ENCODE results near the gene MEF2C. TPM values are rescaled to one million over a fixed set of nuclear protein-coding genes. Genes with fewer than 3 reads are reported as not detected.

Gene MEF2C
- total and polyA plus RNA-seq, 2 experiments from 2014 or later = 0.97 to 1.6 TPM

DNA sequence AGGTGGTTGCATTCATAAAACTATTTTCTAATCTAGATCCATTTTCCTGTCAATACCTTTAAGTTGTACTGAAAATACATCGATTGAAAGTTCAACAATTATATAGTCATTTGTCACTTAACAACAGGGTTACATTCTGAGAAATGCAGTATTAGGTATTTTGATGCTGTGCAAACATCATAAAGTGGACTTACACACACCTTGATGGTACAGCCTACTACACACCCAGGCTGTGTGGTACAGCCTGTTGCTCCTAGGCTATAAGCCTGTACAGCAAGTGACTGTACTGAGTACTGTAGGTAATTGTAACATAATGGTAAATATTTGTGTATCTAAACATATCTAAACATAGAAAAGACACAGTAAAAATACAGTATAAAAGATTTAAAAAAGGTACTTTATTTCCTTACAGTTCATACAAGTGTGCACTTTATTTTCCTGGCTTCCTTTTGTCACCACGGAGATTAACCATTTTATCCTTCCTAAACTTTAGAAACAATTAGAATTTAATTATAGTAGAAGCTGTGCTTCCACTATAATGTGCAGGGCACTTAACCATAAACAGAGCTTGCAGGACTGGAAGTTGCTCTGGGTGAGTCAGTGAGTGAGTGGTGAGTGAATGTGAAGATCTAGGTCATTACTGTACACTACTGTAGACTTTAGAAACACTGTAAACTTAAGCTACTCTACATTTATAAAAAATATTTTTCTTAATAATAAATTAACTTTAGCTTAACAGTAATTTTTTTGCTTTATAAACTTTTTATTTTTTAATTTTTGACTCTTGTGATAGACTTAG is 42.9 kb upstream of the MEF2C start:
- no peak overlapping the region for H3K27ac Mint-ChIP-seq
- TF ChIP-seq ZNF331 (CRISPR knock-in tag; IDR thresholded peaks at IDR 0.05; ENCODE audit: low read depth) (no peak), ZNF114 (CRISPR knock-in tag; IDR thresholded peaks at IDR 0.05) (no peak), NANOG (IDR thresholded peaks at IDR 0.05; ENCODE audit: borderline replicate concordance) (no peak), STAT1 (IDR thresholded peaks at IDR 0.05; ENCODE audit: unreplicated experiment) (no peak), CREB1 (CRISPR knock-in tag; IDR thresholded peaks at IDR 0.05; ENCODE audit: low read depth) (no peak), POLR2AphosphoS5 (IDR thresholded peaks at IDR 0.05; ENCODE audit: low read depth) (no peak), JUNB (IDR thresholded peaks at IDR 0.05; ENCODE audit: unreplicated experiment) (no peak)
- TF ChIP-seq, protein P1, sequence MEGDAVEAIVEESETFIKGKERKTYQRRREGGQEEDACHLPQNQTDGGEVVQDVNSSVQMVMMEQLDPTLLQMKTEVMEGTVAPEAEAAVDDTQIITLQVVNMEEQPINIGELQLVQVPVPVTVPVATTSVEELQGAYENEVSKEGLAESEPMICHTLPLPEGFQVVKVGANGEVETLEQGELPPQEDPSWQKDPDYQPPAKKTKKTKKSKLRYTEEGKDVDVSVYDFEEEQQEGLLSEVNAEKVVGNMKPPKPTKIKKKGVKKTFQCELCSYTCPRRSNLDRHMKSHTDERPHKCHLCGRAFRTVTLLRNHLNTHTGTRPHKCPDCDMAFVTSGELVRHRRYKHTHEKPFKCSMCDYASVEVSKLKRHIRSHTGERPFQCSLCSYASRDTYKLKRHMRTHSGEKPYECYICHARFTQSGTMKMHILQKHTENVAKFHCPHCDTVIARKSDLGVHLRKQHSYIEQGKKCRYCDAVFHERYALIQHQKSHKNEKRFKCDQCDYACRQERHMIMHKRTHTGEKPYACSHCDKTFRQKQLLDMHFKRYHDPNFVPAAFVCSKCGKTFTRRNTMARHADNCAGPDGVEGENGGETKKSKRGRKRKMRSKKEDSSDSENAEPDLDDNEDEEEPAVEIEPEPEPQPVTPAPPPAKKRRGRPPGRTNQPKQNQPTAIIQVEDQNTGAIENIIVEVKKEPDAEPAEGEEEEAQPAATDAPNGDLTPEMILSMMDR (conservative IDR thresholded peaks at IDR 0.05; ENCODE audit: low read depth in 2 of 2) = no peak
- TF ChIP-seq, protein P2, sequence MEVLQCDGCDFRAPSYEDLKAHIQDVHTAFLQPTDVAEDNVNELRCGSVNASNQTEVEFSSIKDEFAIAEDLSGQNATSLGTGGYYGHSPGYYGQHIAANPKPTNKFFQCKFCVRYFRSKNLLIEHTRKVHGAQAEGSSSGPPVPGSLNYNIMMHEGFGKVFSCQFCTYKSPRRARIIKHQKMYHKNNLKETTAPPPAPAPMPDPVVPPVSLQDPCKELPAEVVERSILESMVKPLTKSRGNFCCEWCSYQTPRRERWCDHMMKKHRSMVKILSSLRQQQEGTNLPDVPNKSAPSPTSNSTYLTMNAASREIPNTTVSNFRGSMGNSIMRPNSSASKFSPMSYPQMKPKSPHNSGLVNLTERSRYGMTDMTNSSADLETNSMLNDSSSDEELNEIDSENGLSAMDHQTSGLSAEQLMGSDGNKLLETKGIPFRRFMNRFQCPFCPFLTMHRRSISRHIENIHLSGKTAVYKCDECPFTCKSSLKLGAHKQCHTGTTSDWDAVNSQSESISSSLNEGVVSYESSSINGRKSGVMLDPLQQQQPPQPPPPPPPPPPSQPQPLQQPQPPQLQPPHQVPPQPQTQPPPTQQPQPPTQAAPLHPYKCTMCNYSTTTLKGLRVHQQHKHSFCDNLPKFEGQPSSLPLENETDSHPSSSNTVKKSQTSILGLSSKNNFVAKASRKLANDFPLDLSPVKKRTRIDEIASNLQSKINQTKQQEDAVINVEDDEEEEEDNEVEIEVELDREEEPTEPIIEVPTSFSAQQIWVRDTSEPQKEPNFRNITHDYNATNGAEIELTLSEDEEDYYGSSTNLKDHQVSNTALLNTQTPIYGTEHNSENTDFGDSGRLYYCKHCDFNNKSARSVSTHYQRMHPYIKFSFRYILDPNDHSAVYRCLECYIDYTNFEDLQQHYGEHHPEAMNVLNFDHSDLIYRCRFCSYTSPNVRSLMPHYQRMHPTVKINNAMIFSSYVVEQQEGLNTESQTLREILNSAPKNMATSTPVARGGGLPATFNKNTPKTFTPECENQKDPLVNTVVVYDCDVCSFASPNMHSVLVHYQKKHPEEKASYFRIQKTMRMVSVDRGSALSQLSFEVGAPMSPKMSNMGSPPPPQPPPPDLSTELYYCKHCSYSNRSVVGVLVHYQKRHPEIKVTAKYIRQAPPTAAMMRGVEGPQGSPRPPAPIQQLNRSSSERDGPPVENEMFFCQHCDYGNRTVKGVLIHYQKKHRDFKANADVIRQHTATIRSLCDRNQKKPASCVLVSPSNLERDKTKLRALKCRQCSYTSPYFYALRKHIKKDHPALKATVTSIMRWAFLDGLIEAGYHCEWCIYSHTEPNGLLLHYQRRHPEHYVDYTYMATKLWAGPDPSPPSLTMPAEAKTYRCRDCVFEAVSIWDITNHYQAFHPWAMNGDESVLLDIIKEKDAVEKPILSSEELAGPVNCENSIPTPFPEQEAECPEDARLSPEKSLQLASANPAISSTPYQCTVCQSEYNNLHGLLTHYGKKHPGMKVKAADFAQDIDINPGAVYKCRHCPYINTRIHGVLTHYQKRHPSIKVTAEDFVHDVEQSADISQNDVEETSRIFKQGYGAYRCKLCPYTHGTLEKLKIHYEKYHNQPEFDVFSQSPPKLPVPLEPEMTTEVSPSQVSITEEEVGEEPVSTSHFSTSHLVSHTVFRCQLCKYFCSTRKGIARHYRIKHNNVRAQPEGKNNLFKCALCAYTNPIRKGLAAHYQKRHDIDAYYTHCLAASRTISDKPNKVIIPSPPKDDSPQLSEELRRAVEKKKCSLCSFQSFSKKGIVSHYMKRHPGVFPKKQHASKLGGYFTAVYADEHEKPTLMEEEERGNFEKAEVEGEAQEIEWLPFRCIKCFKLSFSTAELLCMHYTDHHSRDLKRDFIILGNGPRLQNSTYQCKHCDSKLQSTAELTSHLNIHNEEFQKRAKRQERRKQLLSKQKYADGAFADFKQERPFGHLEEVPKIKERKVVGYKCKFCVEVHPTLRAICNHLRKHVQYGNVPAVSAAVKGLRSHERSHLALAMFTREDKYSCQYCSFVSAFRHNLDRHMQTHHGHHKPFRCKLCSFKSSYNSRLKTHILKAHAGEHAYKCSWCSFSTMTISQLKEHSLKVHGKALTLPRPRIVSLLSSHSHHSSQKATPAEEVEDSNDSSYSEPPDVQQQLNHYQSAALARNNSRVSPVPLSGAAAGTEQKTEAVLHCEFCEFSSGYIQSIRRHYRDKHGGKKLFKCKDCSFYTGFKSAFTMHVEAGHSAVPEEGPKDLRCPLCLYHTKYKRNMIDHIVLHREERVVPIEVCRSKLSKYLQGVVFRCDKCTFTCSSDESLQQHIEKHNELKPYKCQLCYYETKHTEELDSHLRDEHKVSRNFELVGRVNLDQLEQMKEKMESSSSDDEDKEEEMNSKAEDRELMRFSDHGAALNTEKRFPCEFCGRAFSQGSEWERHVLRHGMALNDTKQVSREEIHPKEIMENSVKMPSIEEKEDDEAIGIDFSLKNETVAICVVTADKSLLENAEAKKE (CRISPR knock-in tag; IDR thresholded peaks at IDR 0.05) = no peak
- TF ChIP-seq, protein P3, sequence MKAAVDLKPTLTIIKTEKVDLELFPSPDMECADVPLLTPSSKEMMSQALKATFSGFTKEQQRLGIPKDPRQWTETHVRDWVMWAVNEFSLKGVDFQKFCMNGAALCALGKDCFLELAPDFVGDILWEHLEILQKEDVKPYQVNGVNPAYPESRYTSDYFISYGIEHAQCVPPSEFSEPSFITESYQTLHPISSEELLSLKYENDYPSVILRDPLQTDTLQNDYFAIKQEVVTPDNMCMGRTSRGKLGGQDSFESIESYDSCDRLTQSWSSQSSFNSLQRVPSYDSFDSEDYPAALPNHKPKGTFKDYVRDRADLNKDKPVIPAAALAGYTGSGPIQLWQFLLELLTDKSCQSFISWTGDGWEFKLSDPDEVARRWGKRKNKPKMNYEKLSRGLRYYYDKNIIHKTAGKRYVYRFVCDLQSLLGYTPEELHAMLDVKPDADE (IDR thresholded peaks at IDR 0.05) = no peak
- TF ChIP-seq, protein P4, sequence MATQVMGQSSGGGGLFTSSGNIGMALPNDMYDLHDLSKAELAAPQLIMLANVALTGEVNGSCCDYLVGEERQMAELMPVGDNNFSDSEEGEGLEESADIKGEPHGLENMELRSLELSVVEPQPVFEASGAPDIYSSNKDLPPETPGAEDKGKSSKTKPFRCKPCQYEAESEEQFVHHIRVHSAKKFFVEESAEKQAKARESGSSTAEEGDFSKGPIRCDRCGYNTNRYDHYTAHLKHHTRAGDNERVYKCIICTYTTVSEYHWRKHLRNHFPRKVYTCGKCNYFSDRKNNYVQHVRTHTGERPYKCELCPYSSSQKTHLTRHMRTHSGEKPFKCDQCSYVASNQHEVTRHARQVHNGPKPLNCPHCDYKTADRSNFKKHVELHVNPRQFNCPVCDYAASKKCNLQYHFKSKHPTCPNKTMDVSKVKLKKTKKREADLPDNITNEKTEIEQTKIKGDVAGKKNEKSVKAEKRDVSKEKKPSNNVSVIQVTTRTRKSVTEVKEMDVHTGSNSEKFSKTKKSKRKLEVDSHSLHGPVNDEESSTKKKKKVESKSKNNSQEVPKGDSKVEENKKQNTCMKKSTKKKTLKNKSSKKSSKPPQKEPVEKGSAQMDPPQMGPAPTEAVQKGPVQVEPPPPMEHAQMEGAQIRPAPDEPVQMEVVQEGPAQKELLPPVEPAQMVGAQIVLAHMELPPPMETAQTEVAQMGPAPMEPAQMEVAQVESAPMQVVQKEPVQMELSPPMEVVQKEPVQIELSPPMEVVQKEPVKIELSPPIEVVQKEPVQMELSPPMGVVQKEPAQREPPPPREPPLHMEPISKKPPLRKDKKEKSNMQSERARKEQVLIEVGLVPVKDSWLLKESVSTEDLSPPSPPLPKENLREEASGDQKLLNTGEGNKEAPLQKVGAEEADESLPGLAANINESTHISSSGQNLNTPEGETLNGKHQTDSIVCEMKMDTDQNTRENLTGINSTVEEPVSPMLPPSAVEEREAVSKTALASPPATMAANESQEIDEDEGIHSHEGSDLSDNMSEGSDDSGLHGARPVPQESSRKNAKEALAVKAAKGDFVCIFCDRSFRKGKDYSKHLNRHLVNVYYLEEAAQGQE (IDR thresholded peaks at IDR 0.05; ENCODE audit: unreplicated experiment) = no peak
- H3K27me3 Mint-ChIP-seq (ENCODE audit: insufficient read depth, low read depth, poor library complexity) = no peaks in the 10 kb centered on the region
- H3K4me1 Mint-ChIP-seq = peaks cover 3% of the 10 kb centered on the region; the same call in 2 of the 3 replicates
- Histone ChIP-seq H2AFZ (no peak overlapping the region), H4K20me1 (replicated peaks; ENCODE audit: insufficient read depth) (no peaks in the 10 kb centered on the region), H3F3A (replicated peaks; ENCODE audit: low read depth) (no peaks in the 10 kb centered on the region), H3K27ac (ENCODE audit: low read depth) (no peak overlapping the region), H3K4me3 (no peak overlapping the region), H3K27me3 (ENCODE audit: insufficient read depth) (no peaks in the 10 kb centered on the region), H3K4me1 (ENCODE audit: insufficient read depth) (peaks cover 3% of the 10 kb centered on the region; the same call in 1 of the 2 replicates), H3K9me2 (ENCODE audit: insufficient read depth) (no peaks in the 10 kb centered on the region), H3K4me2 (no peak overlapping the region), H3K36me3 (ENCODE audit: insufficient read depth) (no peaks in the 10 kb centered on the region), H3K79me2 (replicated peaks; ENCODE audit: insufficient read depth) (no peaks in the 10 kb centered on the region)
- no peaks in the 10 kb centered on the region for H3K36me3 Mint-ChIP-seq (ENCODE audit: low read depth)
- H3K4me3 Mint-ChIP-seq = no peak overlapping the region
- ATAC-seq (no peak), DNase-seq (ENCODE audit: low spot score) (no peak)
- H3K9me3 Mint-ChIP-seq = no peaks in the 10 kb centered on the region
